CD4-positive, alpha-beta T cell treated with Interleukin-6 at 100 ng/mL for 8 hours (primary cell): ENCODE results near the gene MSS51.
A peak's percentile ranks its signal among the peaks of the same experiment; 100 is the strongest.

Experiments used
- DNase-seq: peaks from one replicate; pipeline ENCODE4 v3.0.0-alpha.2; 2020; ENCODE audit warnings: mixed read lengths, low spot score

The MSS51 gene

GRCh38 chr10:73433538-73433867, at the start of gene MSS51:
MSS51 (minus strand) TSS chr10:73433561; CDS start chr10:73428284, 5,277 bp downstream.
- peak; percentile 1 for DNase-seq

- no peak for DNase-seq
These were observed 46.8 kb upstream of the MSS51 start for GRCh38 chr10:73480158-73480557.

- no peak for DNase-seq
These were observed 45.3 kb upstream of the MSS51 start for GRCh38 chr10:73478636-73479035.

- DNase-seq, result no peak
These were observed 37.9 kb upstream of the MSS51 start for GRCh38 chr10:73471226-73471625.

GRCh38 chr10:73469579-73469978, 36.2 kb upstream of the MSS51 start:
- no peak for DNase-seq

GRCh38 chr10:73467206-73467605, 33.8 kb upstream of the MSS51 start:
- DNase-seq, result no peak

DNA sequence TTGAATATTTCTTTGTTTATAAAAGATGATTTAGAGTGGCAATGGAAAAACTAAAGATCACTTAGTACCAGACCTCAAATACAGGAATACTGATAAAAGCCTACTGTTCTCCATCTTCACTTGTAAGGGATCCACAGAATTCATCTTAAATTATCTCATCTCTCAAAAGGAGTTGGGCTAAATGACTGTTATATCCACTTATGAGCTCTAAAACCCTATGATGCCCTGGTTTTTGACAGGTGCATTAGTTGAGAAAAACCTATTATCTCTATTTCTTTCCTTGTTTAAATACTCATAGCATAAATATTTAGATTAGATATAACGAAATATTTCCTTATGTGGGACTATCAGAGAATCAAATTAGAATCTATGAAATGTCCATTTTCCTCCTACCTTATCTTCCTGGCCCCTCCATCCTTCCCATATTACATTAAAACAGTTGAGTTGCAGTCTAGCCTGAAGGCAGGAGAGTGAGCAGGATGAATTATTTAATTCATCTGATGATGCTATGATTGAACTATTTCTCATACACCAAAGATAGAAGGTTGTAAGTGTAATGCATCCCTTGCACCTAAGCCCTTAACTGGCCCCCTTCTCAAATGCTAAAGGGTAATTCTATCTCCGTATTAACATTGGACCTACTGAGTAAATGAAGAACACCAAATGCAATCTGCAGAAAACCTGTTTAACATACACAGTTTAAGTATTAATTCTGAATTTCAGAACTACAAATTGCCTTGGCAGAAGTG, 32.8 kb upstream of the MSS51 start:
- no peak for DNase-seq

DNA sequence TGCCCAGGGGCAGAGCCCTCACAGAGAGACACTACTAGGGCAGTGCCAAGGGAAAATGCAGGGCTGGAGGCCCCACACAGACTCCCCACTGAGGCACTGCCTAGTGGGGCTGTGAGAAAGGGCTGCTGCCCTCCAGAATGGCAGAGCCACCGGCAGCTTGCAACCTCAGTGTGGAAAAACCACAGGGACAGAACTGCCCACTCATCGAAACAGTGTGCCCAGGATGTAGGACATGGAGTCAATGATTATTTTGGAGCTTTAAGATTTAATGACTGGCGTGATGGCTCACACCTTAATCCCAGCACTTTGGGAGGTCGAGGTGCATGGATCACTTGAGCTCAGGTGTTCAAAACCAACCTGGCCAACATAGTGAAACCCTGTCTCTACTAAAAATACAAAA, 27.5 kb upstream of the MSS51 start:
- no peak for DNase-seq

- no peak for DNase-seq
These were observed 26.4 kb upstream of the MSS51 start for GRCh38 chr10:73459683-73460314.

DNA sequence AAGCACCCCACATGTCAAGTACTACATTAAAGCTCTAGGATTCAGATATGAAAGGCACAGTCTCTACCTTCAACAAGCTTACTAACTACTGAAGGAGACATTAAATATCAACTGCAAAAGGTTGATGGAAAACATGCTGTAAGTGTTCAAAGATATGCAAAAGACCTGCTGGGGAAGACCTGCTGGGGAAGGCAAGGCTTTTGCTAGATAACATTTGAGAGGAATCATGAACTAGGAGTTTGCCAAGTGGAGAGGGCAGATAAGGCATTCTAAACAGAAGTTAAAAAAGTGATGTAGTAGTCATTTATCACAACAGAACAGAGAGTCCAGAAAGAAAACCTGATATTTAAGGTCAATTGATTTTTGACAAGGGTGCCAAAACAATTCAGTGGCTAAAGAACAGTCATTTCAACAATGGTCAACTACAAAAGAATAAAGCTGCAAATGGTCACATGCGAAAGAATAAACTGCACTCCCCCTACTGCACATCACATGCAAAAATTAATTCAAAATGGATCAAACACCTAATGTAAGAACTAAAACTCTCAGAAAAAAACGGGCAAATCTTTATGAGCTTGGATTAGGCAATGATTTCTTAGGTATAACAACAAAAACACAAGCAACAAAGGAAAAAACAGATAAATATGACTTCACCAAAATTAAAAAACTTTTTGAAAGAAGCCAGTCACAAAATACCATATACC, 23.0 kb upstream of the MSS51 start:
- DNase-seq, result no peak

DNA sequence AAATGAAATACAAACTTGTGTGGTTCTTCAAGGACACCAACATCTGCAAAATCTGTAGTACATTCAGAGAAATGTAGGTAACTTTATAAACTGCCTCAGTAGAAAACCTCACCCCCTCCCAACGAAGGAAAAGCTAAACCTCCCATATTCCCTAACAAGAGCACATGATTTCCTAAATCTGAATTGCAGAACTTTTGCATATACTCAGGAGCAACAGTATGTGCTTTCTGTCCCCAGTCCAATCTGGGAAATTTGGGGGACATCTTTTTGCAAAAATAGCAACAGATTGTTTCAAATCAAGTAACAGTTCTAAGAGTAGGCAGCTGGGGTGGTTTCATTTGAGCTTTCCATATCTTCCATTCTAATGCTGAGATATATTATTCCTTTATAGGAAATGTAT, 15.8 kb upstream of the MSS51 start:
- DNase-seq, result no peak

GRCh38 chr10:73448384-73448783, 15.0 kb upstream of the MSS51 start:
- no peak for DNase-seq

GRCh38 chr10:73446926-73447325, 13.6 kb upstream of the MSS51 start:
- DNase-seq, result no peak

- no peak for DNase-seq
These were observed 11.1 kb upstream of the MSS51 start for GRCh38 chr10:73444457-73444856.

DNA sequence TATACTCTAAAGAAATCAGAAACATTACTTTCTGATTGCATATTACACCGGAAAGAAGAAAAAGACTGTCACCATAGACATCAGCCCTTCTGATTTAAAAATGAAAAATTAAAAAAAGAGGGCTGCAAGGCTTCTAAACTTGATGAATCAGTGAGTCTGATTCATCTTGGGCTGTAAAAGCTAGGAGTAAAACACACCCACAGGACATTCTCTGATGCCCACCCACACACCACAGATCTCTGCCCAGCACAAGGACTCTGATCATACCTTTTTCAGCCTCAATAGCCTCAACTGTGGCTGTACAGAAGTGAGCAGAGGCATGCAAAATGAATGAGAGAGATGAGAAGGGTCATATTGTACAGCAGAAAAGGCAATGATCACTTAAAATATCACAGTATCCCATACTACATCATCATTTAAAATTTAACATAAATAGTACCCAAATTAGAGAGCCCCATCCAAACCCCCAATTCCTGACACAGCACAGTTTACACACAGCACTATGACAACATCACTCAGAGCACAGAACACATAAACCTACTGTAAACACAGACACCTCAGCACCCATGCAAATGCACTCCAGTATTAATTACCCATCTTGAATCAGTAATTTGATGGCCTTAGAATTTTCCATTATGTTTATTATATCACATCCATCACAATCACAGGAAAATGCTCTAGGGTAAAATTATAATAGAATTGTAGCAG, 6.4 kb upstream of the MSS51 start:
- DNase-seq, result no peak

- no peak for DNase-seq
These were observed 5.7 kb upstream of the MSS51 start for GRCh38 chr10:73439055-73439454.

DNA sequence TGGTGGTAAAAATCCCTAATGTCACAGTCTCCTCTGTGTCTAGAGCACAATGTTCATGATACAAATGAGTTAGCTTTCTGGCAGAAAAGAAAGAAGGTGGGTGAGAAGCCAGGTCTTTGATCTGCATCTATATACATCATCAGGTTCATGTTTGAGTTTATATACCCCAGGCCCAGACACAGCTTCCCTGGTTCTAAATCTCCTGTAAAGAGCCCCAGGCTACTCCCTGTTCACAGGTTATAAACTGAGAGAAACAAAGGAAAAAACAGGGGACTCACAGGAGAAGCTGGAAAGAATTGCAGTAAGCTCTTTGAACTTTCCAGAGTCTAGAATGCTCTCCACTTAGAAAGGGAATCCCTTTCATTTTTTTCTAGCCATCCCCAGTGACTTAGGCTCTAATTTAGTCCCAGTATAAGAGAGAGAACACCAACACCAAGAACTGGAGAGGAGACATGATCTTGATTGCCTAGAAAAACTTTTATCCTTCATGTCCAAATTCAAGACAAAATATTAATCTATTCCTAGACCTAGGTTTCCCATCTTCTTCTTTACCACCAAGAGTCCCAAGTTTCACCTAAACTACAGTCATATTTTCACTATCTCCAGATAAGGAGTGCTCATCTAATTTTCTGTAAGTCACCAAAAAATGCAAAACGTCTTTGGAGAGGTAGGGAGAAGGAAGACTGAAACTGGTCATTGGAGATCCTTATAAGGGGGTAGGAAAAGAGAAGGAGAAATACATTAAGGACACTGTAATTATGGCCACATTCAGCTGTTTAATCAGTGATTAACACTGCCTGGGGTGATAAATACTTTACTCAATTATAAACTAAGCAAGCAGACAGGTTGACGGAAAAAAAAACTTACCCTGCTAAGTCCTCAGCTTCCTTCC, 469 bp downstream of the MSS51 start:
- no peak for DNase-seq

DNA sequence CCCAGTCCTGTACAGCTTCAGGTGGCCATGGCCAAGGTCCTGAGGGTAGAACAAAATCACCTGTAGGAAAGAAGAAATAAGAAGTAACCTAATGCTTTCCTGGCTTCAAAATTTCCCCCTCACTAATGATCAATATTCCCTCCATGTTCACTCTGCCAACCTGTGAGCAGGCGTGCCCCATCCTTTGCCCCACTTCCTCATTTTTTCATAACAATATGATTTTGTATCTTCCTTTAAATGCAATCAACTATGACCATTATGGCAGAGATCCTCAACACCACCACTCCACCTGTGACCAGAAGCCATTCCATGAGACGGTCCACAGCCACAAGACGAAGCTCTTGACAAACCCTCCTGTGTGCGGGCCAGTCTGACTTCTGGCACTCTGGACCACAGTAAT, 7.0 kb downstream of the MSS51 start:
- DNase-seq, result no peak

- DNase-seq, result no peak
These were observed 8.9 kb downstream of the MSS51 start for GRCh38 chr10:73424478-73424877.

DNA sequence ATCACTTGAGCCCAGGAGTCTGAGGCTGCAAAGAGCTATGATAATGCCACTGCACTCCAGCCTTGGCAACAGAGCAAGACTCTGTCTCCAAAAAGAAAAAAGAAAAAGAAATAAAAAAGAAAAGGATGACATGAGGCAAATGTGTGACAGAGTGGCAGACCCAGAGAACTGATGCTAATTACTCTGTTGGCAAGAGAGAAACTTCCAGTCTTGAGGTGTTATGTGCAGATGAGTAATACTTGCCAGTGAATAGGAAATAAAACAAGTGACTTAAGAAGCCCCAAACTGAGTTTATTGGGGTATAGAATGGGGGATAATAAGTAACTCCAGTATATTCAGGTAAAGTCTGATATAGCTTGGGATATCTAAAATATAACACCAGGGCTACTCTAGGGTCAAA, 10.1 kb downstream of the MSS51 start:
- no peak for DNase-seq

DNA sequence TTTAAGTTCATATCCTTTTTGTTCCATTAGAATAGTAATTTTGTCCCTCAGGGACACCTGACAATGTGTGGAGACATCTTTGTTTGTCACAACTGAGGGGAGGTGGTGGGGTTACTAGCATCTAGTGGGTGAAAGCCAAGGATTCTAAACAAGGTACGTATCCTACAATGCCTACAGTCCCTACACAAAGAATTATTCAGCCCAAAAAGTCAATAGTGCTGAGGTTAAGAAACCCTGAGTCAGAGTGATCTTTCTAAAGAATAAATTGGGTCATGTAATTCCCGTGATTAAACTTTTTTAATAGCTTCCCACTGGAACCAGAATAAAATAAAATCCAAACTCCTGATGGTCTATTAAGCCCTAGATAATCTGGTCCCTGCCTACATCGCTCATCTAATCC, 16.8 kb downstream of the MSS51 start:
- no peak for DNase-seq
